Gastrocnemius medialis (tissue), 4 donors: Measurements from ENCODE around the gene EPB41L1. TPM values are rescaled to one million over a fixed set of nuclear protein-coding genes. Genes with fewer than 3 reads are reported as not detected.

Source experiments
- ATAC-seq, 2 donors: fragments of 150-250 bp; one replicate each; pipeline ENCODE4 v1.9.1; 2016
- DNase-seq, 2 donors: peaks; one replicate each; pipeline ENCODE4 v3.0.0-alpha.2; 2019
- H3K27ac ChIP-seq, 4 donors: fragments of 200-600 bp; sonication (generic); 1 replicate in 1 of 4; 2 replicates in 3 of 4; pipeline ENCODE4 v1.5.1; 2016 to 2018; ENCODE audit warnings: mild to moderate bottlenecking in 2 of 4, moderate library complexity in 1 of 4
- H3K27me3 ChIP-seq, 3 donors: fragments of 200-600 bp; sonication (generic) in 2 of 3; 1 replicate in 1 of 3; 2 replicates in 2 of 3; pipeline versions ENCODE4 v1.5.1 to v1.6.0; 2016 to 2019; ENCODE audit warnings: mild to moderate bottlenecking in 1 of 3, moderate library complexity in 1 of 3
- H3K36me3 ChIP-seq, 2 donors: fragments of 200-600 bp; sonication (generic) in 1 of 2; one replicate each; pipeline ENCODE4 v1.5.1; 2017 to 2018
- H3K4me1 ChIP-seq, 2 donors: fragments of 200-600 bp; sonication (generic) in 1 of 2; one replicate each; pipeline ENCODE4 v1.5.1; 2016 to 2017; ENCODE audit warnings: mild to moderate bottlenecking in 2 of 2
- H3K4me3 ChIP-seq, 4 donors: fragments of 200-600 bp; sonication (generic) in 3 of 4; 1 replicate in 1 of 4; 2 replicates in 3 of 4; pipeline ENCODE4 v1.5.1; 2016 to 2019; ENCODE audit warnings: mild to moderate bottlenecking in 2 of 4
- H3K9me3 ChIP-seq, 3 donors: fragments of 200-600 bp; sonication (generic) in 2 of 3; 1 replicate in 1 of 3; 2 replicates in 2 of 3; pipeline ENCODE4 v1.5.1; 2016 to 2019
- CTCF ChIP-seq, 5 experiments: fragments of 450-650 bp in 3 of 5; fragments of 200-600 bp in 2 of 5; sonication (generic) in 2 of 5; IDR thresholded peaks in 4 of 5; conservative IDR thresholded peaks in 1 of 5; 1 replicate in 4 of 5; 2 replicates in 1 of 5; pipeline ENCODE4 v1.5.1; 2016 to 2019; ENCODE audit warnings: antibody characterized with exemption in 5 of 5, mild to moderate bottlenecking in 3 of 5, moderate library complexity in 3 of 5
- POLR2A ChIP-seq, 2 donors: fragments of 450-650 bp; IDR thresholded peaks; one replicate each; pipeline ENCODE4 v1.6.1; 2017; ENCODE audit warnings: antibody characterized with exemption in 2 of 2, mild to moderate bottlenecking in 2 of 2, moderate library complexity in 2 of 2
- in situ Hi-C, 4 donors: fragments of 200-750 bp; cut with MboI; loops; one replicate each; pipeline versions ENCODE4 v1.15.0 to v1.8.0; 2017; ENCODE audit warnings: low sequenced_read_pairs in 4 of 4
- intact Hi-C: fragments of 100-400 bp; cut with DNase I; formaldehyde crosslinking; loops from one replicate; pipeline ENCODE4 v1.15.1; 2023; ENCODE audit warnings: low total_unique reads
- total RNA-seq, 4 donors: library from RNA; depleted of rRNA; stranded (reverse); fragments of >200 nt; gene quantifications; one replicate each; pipeline versions ENCODE4 v1.1.0 to v1.2.3, GENCODE V29; 2016

The EPB41L1 gene
- total RNA-seq, 4 donors from 2014 or later: 2.3 to 11.4 (median 7.4) TPM

DNA sequence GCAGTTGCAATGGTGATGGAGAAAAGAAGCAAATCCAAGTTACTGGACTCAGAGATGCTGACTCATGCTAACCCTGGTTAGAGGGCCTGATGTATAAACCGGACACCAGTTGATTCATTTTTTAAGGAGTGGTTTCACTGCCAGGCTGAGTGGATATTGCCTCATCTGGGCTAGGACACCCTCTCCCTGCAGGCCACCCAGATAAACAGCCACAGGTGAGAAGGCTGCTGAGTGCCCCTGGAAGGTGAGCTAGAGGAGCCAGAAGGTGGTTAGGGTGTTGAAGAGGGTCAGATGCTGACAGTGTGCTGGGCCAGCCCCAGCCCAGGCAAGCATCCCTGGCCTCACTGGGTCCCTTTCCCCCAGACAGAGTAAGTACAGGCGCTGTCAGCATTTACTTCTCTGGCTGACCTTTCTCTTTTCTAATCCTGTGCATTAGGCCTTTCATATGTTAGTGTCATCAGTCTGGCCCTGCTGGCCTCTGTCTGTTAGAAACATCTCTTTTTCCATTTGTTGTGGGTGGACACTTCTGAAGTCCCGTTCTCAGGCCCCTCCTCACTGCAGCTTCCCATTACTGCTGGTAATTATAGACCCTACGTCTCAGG lies 13.5 kb downstream of the EPB41L1 start:
- H3K27ac ChIP-seq: peak overlapping the region in 3 of 4 donors; percentile 28 to 51 (median 36)
- intact Hi-C loops: no loop called here
- peak; percentile 59 to 68 for ATAC-seq

GRCh38 chr20:36170542-36171215 lies 16.1 kb downstream of the EPB41L1 start:
- Histone ChIP-seq H3K4me3 (no peak overlapping the region), H3K27me3 (no peaks in the 10 kb centered on the region), H3K9me3 (no peaks in the 10 kb centered on the region), H3K36me3 (no peaks in the 10 kb centered on the region), H3K27ac (peak overlapping the region in 1 of 4 donors; percentile 2), H3K4me1 (no peaks in the 10 kb centered on the region)
- DNase-seq (no peak), ATAC-seq (no peak)
- in situ Hi-C loops: no loop called here
- intact Hi-C loops: no loop called here
- TF ChIP-seq CTCF (IDR thresholded peaks at IDR 0.05 in 4 of 5, conservative IDR thresholded peaks at IDR 0.05 in 1 of 5): no peak
- no peak for TF ChIP-seq POLR2A (IDR thresholded peaks at IDR 0.05)

More for the DNA sequence above, 13.5 kb downstream of the EPB41L1 start:
- no peaks in the 10 kb centered on the region for H3K9me3 ChIP-seq
- no peak for TF ChIP-seq POLR2A (IDR thresholded peaks at IDR 0.05)
- no peak for TF ChIP-seq CTCF (IDR thresholded peaks at IDR 0.05 in 4 of 5, conservative IDR thresholded peaks at IDR 0.05 in 1 of 5)
- H3K4me1 ChIP-seq: no peaks in the 10 kb centered on the region
- no peaks in the 10 kb centered on the region for H3K36me3 ChIP-seq
- no peak for DNase-seq
- H3K27me3 ChIP-seq: no peaks in the 10 kb centered on the region
- in situ Hi-C loops: no loop called here
- H3K4me3 ChIP-seq: no peak overlapping the region

GRCh38 chr20:36173451-36173933 lies 19.0 kb downstream of the EPB41L1 start:
- intact Hi-C loops: no loop called here
- DNase-seq: peak in 1 of 2 donors; percentile 18

GRCh38 chr20:36175016-36175415 lies 20.5 kb downstream of the EPB41L1 start:
- in situ Hi-C loops: no loop called here

More at GRCh38 chr20:36173451-36173933, 19.0 kb downstream of the EPB41L1 start:
- in situ Hi-C loops: no loop called here
- Histone ChIP-seq H3K4me1 (no peaks in the 10 kb centered on the region), H3K27me3 (no peaks in the 10 kb centered on the region), H3K27ac (no peak overlapping the region), H3K9me3 (no peaks in the 10 kb centered on the region), H3K4me3 (no peak overlapping the region), H3K36me3 (no peaks in the 10 kb centered on the region)
- no peak for ATAC-seq
- TF ChIP-seq CTCF (IDR thresholded peaks at IDR 0.05 in 4 of 5, conservative IDR thresholded peaks at IDR 0.05 in 1 of 5) (no peak), POLR2A (IDR thresholded peaks at IDR 0.05) (no peak)

More at GRCh38 chr20:36175016-36175415, 20.5 kb downstream of the EPB41L1 start:
- H3K27me3 ChIP-seq: no peaks in the 10 kb centered on the region
- intact Hi-C loops: no loop called here
- ATAC-seq (no peak), DNase-seq (no peak)
- TF ChIP-seq CTCF (IDR thresholded peaks at IDR 0.05 in 4 of 5, conservative IDR thresholded peaks at IDR 0.05 in 1 of 5) (no peak), POLR2A (IDR thresholded peaks at IDR 0.05) (no peak)
- no peaks in the 10 kb centered on the region for H3K36me3 ChIP-seq
- H3K9me3 ChIP-seq: no peaks in the 10 kb centered on the region
- H3K27ac ChIP-seq: no peak overlapping the region
- no peak overlapping the region for H3K4me3 ChIP-seq
- no peaks in the 10 kb centered on the region for H3K4me1 ChIP-seq
